ENCODE measurements around the gene DDX54.

The DDX54 gene

DNA sequence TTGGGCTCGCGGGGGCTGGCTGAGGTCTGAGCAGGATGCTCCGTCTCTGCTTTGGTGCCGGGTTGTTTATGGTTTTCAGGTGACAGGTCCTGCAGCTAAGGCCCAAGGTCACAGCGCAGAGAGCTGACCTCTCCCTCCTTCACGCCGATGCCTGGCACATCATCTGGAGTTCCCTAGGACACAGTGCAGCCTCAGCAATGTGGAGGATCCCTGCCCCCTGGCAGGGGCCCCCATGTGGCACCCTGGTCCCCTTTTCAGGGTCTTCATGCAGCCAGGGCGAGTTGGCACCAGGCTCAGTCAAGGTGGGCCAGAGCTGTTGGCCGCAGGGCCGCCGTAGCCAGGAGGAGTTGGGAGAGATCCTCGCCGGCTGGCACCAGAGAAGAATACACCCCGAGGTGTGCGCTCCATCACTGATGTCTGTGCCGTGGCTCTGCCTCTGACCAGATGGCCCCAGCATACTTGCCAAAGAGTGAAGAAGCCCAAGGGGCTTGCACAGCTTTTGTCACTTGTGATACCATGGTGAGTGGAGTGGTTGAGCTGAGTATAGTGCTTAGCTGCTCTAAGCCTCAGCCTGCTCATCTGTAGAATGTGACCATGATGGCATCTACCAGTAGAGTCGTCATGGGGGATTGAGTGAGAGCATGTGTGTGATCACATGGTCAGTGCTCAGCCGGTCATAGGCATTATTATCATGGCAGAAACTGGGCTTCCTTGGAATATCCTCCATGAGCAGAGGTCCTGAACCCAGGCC, 47.0 kb upstream of the DDX54 start:
- TF ChIP-seq SUZ12 (IDR thresholded peaks at IDR 0.05) (no peak), ARNT (IDR thresholded peaks at IDR 0.05) (no peak), FOXM1 (IDR thresholded peaks at IDR 0.05; ENCODE audit: borderline replicate concordance) (no peak), FOXK2 (IDR thresholded peaks at IDR 0.05) (no peak), LEF1 (IDR thresholded peaks at IDR 0.05; ENCODE audit: borderline replicate concordance) (no peak), ZNF384 (IDR thresholded peaks at IDR 0.05) (no peak), CTBP1 (IDR thresholded peaks at IDR 0.05; ENCODE audit: borderline replicate concordance) (no peak), BHLHE40 (IDR thresholded peaks at IDR 0.05; ENCODE audit: borderline replicate concordance) (no peak), SP1 (IDR thresholded peaks at IDR 0.05) (no peak), NFRKB (IDR thresholded peaks at IDR 0.05) (no peak), TARDBP (IDR thresholded peaks at IDR 0.05) (no peak), ELF4 (IDR thresholded peaks at IDR 0.05) (no peak), FOXA1 (IDR thresholded peaks at IDR 0.05) (no peak), L3MBTL2 (conservative IDR thresholded peaks at IDR 0.05) (no peak), HDGF (IDR thresholded peaks at IDR 0.05; ENCODE audit: borderline replicate concordance) (no peak)
- TF ChIP-seq, protein P1, sequence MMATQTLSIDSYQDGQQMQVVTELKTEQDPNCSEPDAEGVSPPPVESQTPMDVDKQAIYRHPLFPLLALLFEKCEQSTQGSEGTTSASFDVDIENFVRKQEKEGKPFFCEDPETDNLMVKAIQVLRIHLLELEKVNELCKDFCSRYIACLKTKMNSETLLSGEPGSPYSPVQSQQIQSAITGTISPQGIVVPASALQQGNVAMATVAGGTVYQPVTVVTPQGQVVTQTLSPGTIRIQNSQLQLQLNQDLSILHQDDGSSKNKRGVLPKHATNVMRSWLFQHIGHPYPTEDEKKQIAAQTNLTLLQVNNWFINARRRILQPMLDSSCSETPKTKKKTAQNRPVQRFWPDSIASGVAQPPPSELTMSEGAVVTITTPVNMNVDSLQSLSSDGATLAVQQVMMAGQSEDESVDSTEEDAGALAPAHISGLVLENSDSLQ (IDR thresholded peaks at IDR 0.05) = no peak
- CTCF ChIA-PET = interaction anchor here (0.6 kb wide), 1 partner anchor 9 kb away, joined by 4 read pairs; no protein-coding TSS in a partner anchor
- POLR2A ChIA-PET = no interaction called here
- no peak for DNase-seq (ENCODE audit: extremely low spot score)

DNA sequence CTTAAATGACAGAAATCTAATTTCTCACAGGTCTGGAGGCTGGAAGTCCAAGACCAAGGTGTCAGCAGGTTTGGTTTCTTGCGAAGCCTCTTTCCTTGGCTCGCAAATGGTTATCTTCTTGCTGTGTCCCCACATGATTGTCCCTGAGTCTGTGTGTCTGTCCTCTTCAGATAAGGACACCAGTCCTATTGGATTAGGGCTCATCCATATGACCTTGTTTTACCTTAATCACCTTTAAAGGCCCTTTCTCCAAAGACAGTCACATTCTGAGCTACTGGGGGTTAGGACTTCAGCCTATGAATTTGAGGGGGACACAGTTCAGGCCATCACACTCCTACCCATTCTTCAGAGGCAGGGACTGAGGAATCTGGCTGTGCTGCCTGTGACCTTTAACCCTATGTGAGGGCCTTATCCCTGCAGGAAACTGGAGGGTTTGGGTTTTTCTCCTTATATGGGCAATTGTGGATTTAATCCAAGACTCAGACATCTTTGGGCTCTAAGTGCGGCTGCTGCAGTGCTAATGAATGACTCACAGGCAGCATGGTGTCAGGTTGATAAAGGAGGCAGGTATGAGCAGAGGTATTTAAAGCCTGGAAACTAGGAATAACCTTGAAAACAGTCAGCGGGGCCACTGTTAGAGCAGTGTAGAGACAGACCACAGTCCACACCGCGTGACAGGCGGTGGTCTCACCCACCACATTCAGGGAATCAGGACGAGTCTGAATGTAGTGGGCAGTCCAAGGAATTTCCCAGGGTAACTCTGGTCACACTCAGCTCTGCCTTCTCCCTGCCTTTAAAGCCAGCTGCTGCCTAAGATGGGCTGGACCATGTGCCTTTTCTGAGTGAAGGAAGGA, 46.2 kb upstream of the DDX54 start:
- POLR2A ChIA-PET = interaction anchor here (2.2 kb wide), 1 partner anchor 10 kb away, joined by 7 read pairs; the partner anchor contains the start of gene TPCN1
- no peak for DNase-seq (ENCODE audit: extremely low spot score)
- no peak for TF ChIP-seq ZNF384 (IDR thresholded peaks at IDR 0.05)
- no peak for TF ChIP-seq FOXM1 (IDR thresholded peaks at IDR 0.05; ENCODE audit: borderline replicate concordance)
- TF ChIP-seq, protein P1 (IDR thresholded peaks at IDR 0.05) = no peak
- TF ChIP-seq HDGF (IDR thresholded peaks at IDR 0.05; ENCODE audit: borderline replicate concordance) = no peak
- TF ChIP-seq L3MBTL2 (conservative IDR thresholded peaks at IDR 0.05) = no peak
- TF ChIP-seq FOXA1 (IDR thresholded peaks at IDR 0.05) = no peak
- TF ChIP-seq BHLHE40 (IDR thresholded peaks at IDR 0.05; ENCODE audit: borderline replicate concordance) = no peak
- TF ChIP-seq SUZ12 (IDR thresholded peaks at IDR 0.05) = no peak
- TF ChIP-seq FOXK2 (IDR thresholded peaks at IDR 0.05) = no peak
- TF ChIP-seq ARNT (IDR thresholded peaks at IDR 0.05) = no peak
- TF ChIP-seq SP1 (IDR thresholded peaks at IDR 0.05) = no peak
- no peak for TF ChIP-seq TARDBP (IDR thresholded peaks at IDR 0.05)
- CTCF ChIA-PET = interaction anchor here (0.6 kb wide), 1 partner anchor 8 kb away, joined by 4 read pairs; no protein-coding TSS in a partner anchor

DNA sequence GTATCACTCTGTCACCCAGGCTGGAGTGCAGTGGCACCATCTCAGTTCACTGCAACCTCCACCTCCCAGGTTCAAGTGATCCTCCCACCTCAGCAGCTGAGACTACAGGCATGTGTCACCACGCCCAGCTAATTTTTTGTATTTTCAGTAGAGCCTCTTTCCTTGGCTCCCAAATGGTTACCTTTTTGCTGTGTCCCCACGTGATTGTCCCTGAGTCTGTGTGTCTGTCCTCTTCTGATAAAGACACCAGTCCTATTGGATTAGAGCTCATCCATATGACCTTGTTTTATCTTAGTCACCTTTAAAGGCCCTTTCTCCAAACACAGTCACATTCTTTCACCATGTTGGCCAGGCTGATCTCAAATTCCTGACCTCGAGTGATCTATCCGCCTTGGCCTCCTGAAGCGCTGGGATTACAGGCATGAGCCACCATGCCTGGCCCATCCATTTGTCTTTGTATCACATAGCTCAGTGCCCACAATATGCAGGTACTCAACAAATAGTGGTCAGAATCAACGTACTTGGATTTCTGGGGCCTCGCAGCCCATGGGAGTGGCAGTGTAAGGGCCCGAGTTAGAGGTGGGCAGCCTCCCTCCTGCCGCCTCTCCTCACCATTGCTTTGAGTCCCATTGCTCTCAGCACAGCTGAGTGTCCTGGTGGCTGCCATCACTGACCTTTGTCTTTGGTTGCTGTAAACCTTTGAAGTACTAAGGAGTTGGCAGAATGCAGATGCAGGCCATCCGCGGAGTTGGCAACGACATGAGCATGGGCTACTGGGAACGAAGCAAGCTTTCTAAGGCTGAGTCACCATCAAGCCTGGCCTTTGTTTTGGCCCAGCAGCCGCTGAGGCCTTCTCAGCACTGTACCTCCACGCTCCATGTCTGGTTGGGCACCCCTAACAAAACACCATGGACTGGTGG, 45.3 kb upstream of the DDX54 start:
- TF ChIP-seq ZNF384 (IDR thresholded peaks at IDR 0.05) (no peak), ARNT (IDR thresholded peaks at IDR 0.05) (no peak), ELF4 (IDR thresholded peaks at IDR 0.05) (no peak), FOXM1 (IDR thresholded peaks at IDR 0.05; ENCODE audit: borderline replicate concordance) (no peak), SUZ12 (IDR thresholded peaks at IDR 0.05) (no peak), NFRKB (IDR thresholded peaks at IDR 0.05) (no peak), L3MBTL2 (conservative IDR thresholded peaks at IDR 0.05) (no peak), SP1 (IDR thresholded peaks at IDR 0.05) (no peak), FOXK2 (IDR thresholded peaks at IDR 0.05) (no peak), TARDBP (IDR thresholded peaks at IDR 0.05) (no peak), FOXA1 (IDR thresholded peaks at IDR 0.05) (no peak), CTBP1 (IDR thresholded peaks at IDR 0.05; ENCODE audit: borderline replicate concordance) (no peak), HDGF (IDR thresholded peaks at IDR 0.05; ENCODE audit: borderline replicate concordance) (no peak), BHLHE40 (IDR thresholded peaks at IDR 0.05; ENCODE audit: borderline replicate concordance) (no peak), LEF1 (IDR thresholded peaks at IDR 0.05; ENCODE audit: borderline replicate concordance) (no peak)
- TF ChIP-seq, protein P1 (IDR thresholded peaks at IDR 0.05) = no peak
- CTCF ChIA-PET = no interaction called here
- no peak for DNase-seq (ENCODE audit: extremely low spot score)
- POLR2A ChIA-PET = interaction anchor here (0.9 to 2.2 kb wide), 2 partner anchors 9 to 15 kb away, joined by 3 to 7 read pairs; partner anchors contain the start of gene TPCN1

DNA sequence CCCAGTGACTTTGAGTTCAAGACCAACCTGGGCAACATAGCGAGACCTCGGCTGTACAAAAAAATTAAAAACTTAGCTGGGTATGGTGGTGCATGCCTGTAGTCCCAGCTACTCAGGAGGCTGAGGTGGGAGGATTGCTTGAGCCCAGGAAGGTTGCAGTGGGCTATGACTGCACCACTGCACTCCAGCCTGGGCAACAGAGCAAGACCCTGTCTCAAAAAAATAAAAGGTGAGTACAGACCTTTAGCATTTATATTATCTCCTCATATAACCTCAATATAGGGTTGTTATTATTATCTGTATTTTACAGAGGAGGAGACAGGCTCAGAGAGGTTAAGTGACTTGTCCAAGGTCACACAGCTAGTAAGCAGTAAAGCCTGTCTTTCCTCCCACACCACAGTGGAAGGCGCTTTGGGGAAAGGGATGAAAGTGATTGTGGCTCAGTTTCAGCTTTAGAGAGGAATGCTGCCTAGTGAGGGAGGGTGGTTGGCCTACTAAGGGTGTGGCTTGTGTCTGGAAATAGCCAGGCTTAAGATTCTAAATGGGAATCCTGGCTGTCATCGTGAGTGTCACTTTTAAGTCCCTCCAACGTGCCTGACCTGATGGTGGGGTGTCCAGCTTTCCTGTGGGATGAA, 43.2 kb upstream of the DDX54 start:
- no peak for DNase-seq (ENCODE audit: extremely low spot score)
- TF ChIP-seq SUZ12 (IDR thresholded peaks at IDR 0.05) = no peak
- TF ChIP-seq ELF4 (IDR thresholded peaks at IDR 0.05) = no peak
- TF ChIP-seq, protein P1 (IDR thresholded peaks at IDR 0.05) = no peak
- no peak for TF ChIP-seq NFRKB (IDR thresholded peaks at IDR 0.05)
- TF ChIP-seq SP1 (IDR thresholded peaks at IDR 0.05) = no peak
- CTCF ChIA-PET = interaction anchor here (0.6 kb wide), 1 partner anchor 144 kb away, joined by 3 read pairs; no protein-coding TSS in a partner anchor
- POLR2A ChIA-PET = no interaction called here
